K562 (cell line): ENCODE measurements around the gene MACF1. TPM values are rescaled to one million over a fixed set of nuclear protein-coding genes. Genes with fewer than 3 reads are reported as not detected.

Source experiments
- BCOR ChIP-seq: fragments of 450-650 bp; IDR thresholded peaks from 2 replicates; pipeline ENCODE4 v1.6.1; 2016
- BRD4 ChIP-seq: fragments of 200-600 bp; sonication (generic); IDR thresholded peaks from 2 replicates; pipeline ENCODE4 v1.6.1; 2017; ENCODE audit warnings: inconsistent platforms
- CBX8 ChIP-seq: fragments of 200-600 bp; sonication (generic); IDR thresholded peaks from 2 replicates; pipeline ENCODE4 v1.6.1; 2012; ENCODE audit warnings: borderline replicate concordance, mixed run types, low read depth, mild to moderate bottlenecking, moderate library complexity, mixed read lengths, low read length, control low read depth, inconsistent platforms; ENCODE audit not compliant: poor library complexity, severe bottlenecking; ENCODE audit errors: extremely low read depth
- CXXC5 ChIP-seq: fragments of 250-450 bp; sonication (Bioruptor Pico); IDR thresholded peaks from 2 replicates; pipeline ENCODE4 v1.8.0; 2022; ENCODE audit warnings: inconsistent platforms, mild to moderate bottlenecking, moderate library complexity
- DPF2 ChIP-seq: fragments of 450-650 bp; IDR thresholded peaks from 2 replicates; pipeline ENCODE4 v1.6.1; 2016
- ELF2 ChIP-seq: fragments of 250-450 bp; sonication (Bioruptor Pico); IDR thresholded peaks from 2 replicates; pipeline ENCODE4 v1.5.0; 2021; ENCODE audit warnings: mild to moderate bottlenecking
- HDAC1 ChIP-seq, 2 experiments: fragments of 450-650 bp; IDR thresholded peaks; 2 replicates each; pipeline ENCODE4 v1.6.1; 2016 to 2017; ENCODE audit warnings: inconsistent platforms in 1 of 2, mild to moderate bottlenecking in 1 of 2, moderate library complexity in 1 of 2
- NCOR1 ChIP-seq: fragments of 450-650 bp; IDR thresholded peaks from 2 replicates; pipeline ENCODE4 v1.6.1; 2016; ENCODE audit warnings: mild to moderate bottlenecking, moderate library complexity
- ZBED1 ChIP-seq: IDR thresholded peaks from 2 replicates; pipeline ENCODE4 v1.6.1; 2014
- ZNF75A ChIP-seq: fragments of 450-650 bp; formaldehyde crosslinking; IDR thresholded peaks from 2 replicates; pipeline ENCODE4 v1.4.0; 2020; ENCODE audit warnings: mild to moderate bottlenecking
- polyA plus RNA-seq, 8 experiments: library from polyadenylated mRNA; depleted of rRNA in 4 of 8; stranded (reverse) in 5 of 8; unstranded in 3 of 8; fragments of >200 nt; fragmentation: Nextera tagmentation in 2 of 8; fragmentation: Illumina TruSeq in 1 of 8; extraction: Ambion mirVana in 2 of 8; extraction: Trizol in 1 of 8; gene quantifications; 2 replicates each; pipeline versions ENCODE4 v1.2.1 to v1.2.3, GENCODE V29; 2011 to 2014; ENCODE audit warnings: inconsistent platforms in 1 of 8, missing spikeins in 1 of 8
- total RNA-seq, 7 experiments: library from RNA; depleted of rRNA in 6 of 7; stranded (reverse); fragments of >200 nt in 6 of 7; fragmentation: Illumina TruSeq in 2 of 7; extraction: Trizol in 2 of 7; gene quantifications; 2 replicates each; pipeline versions ENCODE4 v1.2.1 to v1.2.3, GENCODE V29; 2011 to 2021; ENCODE audit warnings: low replicate concordance in 1 of 7
- TF ChIP-seq, protein P1 (sequence below), 2 experiments: fragments of 450-650 bp in 1 of 2; sonication (generic) in 1 of 2; formaldehyde crosslinking in 1 of 2; IDR thresholded peaks in 1 of 2; conservative IDR thresholded peaks in 1 of 2; 2 replicates each; pipeline versions ENCODE4 v1.6.1 to v1.8.1; 2016 to 2023; ENCODE audit warnings: mild to moderate bottlenecking in 2 of 2, moderate library complexity in 2 of 2, inconsistent platforms in 1 of 2, missing genetic modification reagents in 1 of 2
- TF ChIP-seq, protein P2 (sequence below): sonication (generic); IDR thresholded peaks from 2 replicates; pipeline ENCODE4 v1.6.1; 2016
- TF ChIP-seq, protein P3 (sequence below): fragments of 250-450 bp; sonication (Bioruptor Pico); IDR thresholded peaks from 2 replicates; pipeline ENCODE4 v1.9.0; 2021; ENCODE audit warnings: mild to moderate bottlenecking, inconsistent platforms
- TF ChIP-seq, protein P4 (sequence below): fragments of 450-650 bp; IDR thresholded peaks from 2 replicates; pipeline ENCODE4 v1.6.1; 2016; ENCODE audit warnings: missing biosample characterization, missing genetic modification characterization

The MACF1 gene
- total and polyA plus RNA-seq, 9 of the 15 experiments (the other 6 are each of a cell fraction or from before 2014, with no cell fraction given): 13.2 to 232 (median 112) TPM

DNA sequence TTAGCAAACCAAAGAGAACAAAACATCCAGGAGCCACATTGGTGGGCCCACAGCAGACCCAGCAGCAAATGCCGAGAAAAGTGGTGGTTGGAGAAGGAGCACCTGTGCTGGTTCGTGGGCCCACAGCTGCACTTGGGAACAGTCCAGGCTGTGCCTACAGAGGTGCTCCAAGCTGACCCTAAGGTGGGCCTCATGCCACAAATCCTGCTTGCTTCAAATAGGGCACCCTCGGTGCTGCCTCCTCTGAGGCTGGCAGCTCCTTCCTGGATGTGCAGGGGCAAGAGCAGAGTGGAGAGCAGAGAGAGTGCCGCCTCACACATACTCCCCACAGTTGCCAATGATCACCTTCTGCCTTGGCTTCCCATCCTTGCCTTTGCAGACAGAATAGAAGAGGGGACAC lies 327.0 kb downstream of the MACF1 start (continued):
- TF ChIP-seq, protein P1, sequence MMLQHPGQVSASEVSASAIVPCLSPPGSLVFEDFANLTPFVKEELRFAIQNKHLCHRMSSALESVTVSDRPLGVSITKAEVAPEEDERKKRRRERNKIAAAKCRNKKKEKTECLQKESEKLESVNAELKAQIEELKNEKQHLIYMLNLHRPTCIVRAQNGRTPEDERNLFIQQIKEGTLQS (IDR thresholded peaks at IDR 0.05): no peak
- TF ChIP-seq, protein P1 (CRISPR knock-in tag; conservative IDR thresholded peaks at IDR 0.05): no peak
- TF ChIP-seq, protein P2, sequence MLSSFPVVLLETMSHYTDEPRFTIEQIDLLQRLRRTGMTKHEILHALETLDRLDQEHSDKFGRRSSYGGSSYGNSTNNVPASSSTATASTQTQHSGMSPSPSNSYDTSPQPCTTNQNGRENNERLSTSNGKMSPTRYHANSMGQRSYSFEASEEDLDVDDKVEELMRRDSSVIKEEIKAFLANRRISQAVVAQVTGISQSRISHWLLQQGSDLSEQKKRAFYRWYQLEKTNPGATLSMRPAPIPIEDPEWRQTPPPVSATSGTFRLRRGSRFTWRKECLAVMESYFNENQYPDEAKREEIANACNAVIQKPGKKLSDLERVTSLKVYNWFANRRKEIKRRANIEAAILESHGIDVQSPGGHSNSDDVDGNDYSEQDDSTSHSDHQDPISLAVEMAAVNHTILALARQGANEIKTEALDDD: no peak
- no peak for TF ChIP-seq ELF2 (CRISPR knock-in tag)
- no peak for TF ChIP-seq ZNF75A (CRISPR knock-in tag)
- no peak for TF ChIP-seq NCOR1
- TF ChIP-seq, protein P3, sequence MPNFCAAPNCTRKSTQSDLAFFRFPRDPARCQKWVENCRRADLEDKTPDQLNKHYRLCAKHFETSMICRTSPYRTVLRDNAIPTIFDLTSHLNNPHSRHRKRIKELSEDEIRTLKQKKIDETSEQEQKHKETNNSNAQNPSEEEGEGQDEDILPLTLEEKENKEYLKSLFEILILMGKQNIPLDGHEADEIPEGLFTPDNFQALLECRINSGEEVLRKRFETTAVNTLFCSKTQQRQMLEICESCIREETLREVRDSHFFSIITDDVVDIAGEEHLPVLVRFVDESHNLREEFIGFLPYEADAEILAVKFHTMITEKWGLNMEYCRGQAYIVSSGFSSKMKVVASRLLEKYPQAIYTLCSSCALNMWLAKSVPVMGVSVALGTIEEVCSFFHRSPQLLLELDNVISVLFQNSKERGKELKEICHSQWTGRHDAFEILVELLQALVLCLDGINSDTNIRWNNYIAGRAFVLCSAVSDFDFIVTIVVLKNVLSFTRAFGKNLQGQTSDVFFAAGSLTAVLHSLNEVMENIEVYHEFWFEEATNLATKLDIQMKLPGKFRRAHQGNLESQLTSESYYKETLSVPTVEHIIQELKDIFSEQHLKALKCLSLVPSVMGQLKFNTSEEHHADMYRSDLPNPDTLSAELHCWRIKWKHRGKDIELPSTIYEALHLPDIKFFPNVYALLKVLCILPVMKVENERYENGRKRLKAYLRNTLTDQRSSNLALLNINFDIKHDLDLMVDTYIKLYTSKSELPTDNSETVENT (CRISPR knock-in tag): no peak
- TF ChIP-seq HDAC1 (IDR thresholded peaks at IDR 0.05): no peak
- TF ChIP-seq, protein P4, sequence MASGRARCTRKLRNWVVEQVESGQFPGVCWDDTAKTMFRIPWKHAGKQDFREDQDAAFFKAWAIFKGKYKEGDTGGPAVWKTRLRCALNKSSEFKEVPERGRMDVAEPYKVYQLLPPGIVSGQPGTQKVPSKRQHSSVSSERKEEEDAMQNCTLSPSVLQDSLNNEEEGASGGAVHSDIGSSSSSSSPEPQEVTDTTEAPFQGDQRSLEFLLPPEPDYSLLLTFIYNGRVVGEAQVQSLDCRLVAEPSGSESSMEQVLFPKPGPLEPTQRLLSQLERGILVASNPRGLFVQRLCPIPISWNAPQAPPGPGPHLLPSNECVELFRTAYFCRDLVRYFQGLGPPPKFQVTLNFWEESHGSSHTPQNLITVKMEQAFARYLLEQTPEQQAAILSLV (tag): no peak
- TF ChIP-seq CXXC5 (CRISPR knock-in tag): no peak
- no peak for TF ChIP-seq BCOR
- no peak for TF ChIP-seq ZBED1
- no peak for TF ChIP-seq CBX8
- no peak for TF ChIP-seq BRD4
- no peak for TF ChIP-seq DPF2
